Erythroblast (primary cell): ENCODE results near the gene RPS6KA2.

Source experiments
- DNase-seq, 2 experiments: peaks; one replicate each; lab custom pipeline; 2025; lab: John Stamatoyannopoulos, UW
- GATA1 ChIP-seq: IDR thresholded peaks from 2 replicates; pipeline ENCODE4 v1.6.1; 2011; ENCODE audit warnings: low read depth, mild to moderate bottlenecking, control low read depth, low read length, moderate library complexity
- POLR2A ChIP-seq: IDR thresholded peaks from 2 replicates; pipeline ENCODE4 v1.6.1; 2011; ENCODE audit warnings: mild to moderate bottlenecking, low read length

Gene RPS6KA2

GRCh38 chr6:166566026-166567011, 60.7 kb downstream of the RPS6KA2 start:
- TF ChIP-seq GATA1 (no peak), POLR2A (no peak)
- no peak for DNase-seq

GRCh38 chr6:166565084-166565967, 61.7 kb downstream of the RPS6KA2 start:
- TF ChIP-seq GATA1 (no peak), POLR2A (no peak)
- no peak for DNase-seq

GRCh38 chr6:166563805-166564204, 63.2 kb downstream of the RPS6KA2 start:
- no peak for DNase-seq
- TF ChIP-seq POLR2A (no peak), GATA1 (no peak)

GRCh38 chr6:166563200-166563599, 63.9 kb downstream of the RPS6KA2 start:
- no peak for TF ChIP-seq POLR2A
- no peak for TF ChIP-seq GATA1
- DNase-seq = no peak

DNA sequence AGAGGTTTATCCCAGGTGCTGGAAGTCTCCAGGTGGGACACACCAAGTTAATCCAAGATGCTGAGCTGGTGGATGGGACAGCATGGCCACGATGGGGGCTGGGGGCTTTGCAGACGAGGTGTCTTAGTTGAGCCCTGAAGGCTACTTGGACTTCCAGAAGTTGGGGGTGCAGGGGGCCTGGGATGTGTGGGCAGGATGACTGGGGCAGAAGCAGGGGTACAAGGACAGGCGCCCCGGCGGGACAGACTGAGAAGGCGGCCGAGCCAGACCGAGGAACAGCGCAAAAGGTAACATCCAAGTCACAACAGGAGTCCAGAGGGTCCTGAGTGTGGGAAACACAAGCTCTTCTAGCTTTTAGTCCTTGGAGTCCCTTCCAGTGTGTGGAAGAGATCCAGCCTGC, 64.3 kb downstream of the RPS6KA2 start:
- DNase-seq = no peak
- no peak for TF ChIP-seq GATA1
- no peak for TF ChIP-seq POLR2A

DNA sequence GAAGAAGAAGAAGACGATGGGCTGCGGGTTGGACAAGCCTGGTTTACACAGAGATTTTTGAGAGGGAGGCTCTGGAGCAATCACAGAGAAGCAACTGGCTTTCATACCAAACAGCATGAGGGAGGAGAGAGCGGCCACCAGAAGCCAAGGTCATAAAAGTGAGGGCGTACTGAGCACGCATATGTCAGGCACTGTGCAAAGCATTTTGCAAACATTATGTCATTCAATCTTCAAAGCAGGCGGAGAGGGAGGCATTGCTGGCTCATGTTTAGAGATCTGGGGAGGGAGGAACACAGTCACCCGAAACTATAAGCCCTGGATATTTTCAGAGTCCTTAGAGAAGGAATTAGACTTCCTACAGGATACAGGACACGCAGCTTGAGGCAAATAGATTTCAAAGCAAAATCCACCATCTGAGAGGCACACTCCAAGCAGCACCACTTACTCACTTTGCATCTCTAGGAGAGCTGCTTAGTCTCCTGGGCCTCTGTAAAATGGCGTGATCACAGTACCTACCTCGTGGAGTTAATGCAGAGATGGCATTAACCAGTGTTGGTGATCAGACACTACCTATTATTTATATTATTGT, 65.2 kb downstream of the RPS6KA2 start:
- no peak for DNase-seq
- TF ChIP-seq GATA1 (no peak), POLR2A (no peak)

DNA sequence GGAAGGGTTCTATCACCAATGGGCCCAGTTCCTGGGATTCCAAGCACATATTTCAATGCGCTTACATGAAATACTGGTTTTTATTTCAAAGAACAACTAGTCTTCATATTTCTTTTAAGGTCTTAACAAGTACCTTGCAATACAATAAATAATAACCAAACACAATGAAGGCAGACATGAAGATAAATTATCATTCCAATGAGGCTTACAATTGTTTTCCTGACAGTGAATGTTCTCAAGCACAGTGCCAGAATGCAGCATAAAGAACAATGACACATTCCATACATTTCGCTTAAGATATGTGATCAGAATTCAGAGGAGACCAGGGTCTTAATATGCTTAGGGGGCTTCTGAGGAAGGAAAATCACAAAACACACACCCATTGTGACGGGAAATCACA, 66.8 kb downstream of the RPS6KA2 start:
- DNase-seq = no peak
- TF ChIP-seq POLR2A = no peak
- TF ChIP-seq GATA1 = no peak

GRCh38 chr6:166559662-166560061, 67.4 kb downstream of the RPS6KA2 start:
- TF ChIP-seq GATA1 (no peak), POLR2A (no peak)
- DNase-seq = no peak

GRCh38 chr6:166559211-166559610, 67.8 kb downstream of the RPS6KA2 start:
- TF ChIP-seq GATA1 (no peak), POLR2A (no peak)
- DNase-seq = no peak

DNA sequence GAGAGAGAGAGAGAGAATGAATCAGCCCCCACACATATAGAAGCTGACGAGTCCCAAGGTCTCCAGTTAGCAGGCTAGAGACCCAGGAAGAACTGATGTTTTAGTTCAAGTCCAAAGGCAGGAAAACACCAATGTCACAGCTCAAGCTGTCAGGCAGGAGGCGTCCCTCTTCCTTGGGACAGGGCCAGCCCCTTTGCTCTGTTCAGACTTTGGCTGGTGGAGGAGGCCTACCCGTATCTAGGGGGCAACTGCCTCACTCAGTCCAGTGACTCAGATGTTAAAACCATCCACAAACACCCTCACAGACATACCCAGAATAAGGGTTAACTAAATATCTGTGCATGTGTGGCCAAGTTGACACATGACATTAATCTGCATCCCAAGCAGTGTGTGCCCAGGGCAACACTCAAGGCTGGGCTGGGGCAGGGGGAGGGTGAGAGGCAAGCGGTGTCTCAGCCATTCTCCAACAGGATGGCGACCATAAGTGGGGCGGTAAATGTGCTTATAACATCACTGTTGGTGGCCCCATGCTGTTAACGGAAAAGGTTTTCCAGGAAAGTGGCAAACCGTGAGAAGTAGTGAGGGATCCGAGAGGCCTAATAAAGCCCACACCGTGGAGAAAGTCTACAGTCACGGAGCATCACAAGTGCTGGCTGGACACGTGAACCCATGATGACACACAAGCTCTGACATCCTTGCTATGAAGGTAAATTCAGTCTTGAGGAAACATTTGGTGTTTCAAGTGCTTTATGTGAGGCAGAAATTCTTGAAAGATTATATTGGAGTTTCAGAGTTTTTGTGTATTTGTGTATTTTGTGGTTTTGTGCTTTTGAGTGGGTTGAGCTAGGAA, 68.7 kb downstream of the RPS6KA2 start:
- no peak for DNase-seq
- TF ChIP-seq GATA1 = no peak
- no peak for TF ChIP-seq POLR2A

GRCh38 chr6:166556863-166557322, 70.2 kb downstream of the RPS6KA2 start:
- TF ChIP-seq GATA1 = no peak
- no peak for TF ChIP-seq POLR2A
- DNase-seq = no peak

- no peak for TF ChIP-seq GATA1
- TF ChIP-seq POLR2A = no peak
- DNase-seq = no peak
These were observed 70.7 kb downstream of the RPS6KA2 start for GRCh38 chr6:166556336-166556735.

GRCh38 chr6:166555086-166555485, 72.0 kb downstream of the RPS6KA2 start:
- TF ChIP-seq GATA1 (no peak), POLR2A (no peak)
- DNase-seq = no peak
